HG02885 (cell line): ENCODE results near the gene PDE1A.

Experiments
- ATAC-seq: cut with Tn5 transposase; IDR thresholded peaks from one replicate; pipeline ENCODE4 v1.9.1; 2021; ENCODE audit warnings: mild to moderate bottlenecking; ENCODE audit not compliant: unreplicated experiment, poor library complexity

Gene PDE1A

GRCh38 chr2:182359990-182360662 is 66.7 kb downstream of the PDE1A start:
- no peak for ATAC-seq

DNA sequence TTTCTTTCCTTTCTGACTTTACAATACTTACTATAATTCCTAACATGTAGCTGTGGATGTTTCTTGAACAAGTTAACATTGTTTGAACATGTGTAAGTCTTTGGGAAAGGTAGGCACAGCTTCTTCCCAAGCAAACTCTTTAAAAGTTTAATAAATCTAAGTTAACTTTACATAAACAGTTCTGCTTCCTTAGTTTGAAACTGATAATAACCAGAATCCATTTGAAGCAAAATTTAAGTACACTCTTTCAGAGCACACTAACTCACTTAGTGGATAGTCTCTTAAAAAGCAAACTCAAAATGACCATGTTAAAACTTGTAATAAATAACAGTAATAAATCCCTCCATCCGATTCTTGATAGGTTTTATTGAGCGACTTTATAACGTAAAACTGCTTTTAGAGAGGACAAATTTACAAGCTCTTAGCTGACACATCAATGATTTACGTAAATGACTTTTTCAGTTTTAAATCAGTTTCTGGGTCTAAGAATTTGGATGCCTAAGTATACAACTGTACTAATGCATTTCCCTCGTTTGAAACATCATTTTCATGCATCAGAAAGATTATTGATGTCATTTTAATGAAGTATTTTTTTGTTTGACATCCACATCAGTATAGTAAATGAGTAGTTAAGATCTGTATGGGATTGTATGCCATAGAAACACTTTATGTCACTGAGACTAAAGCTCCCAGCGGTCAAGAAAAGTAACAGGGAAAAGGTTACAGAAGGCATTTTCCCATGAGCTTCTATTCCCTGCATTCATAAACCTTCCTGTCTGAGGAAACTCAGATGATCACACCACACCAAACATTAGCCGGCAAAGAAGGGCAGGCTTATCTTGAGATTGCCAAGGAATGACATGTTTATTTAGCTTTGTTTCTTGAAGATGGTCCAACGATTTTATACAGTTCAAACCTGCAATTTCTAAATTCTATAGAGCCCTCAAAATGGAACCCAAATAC is 67.5 kb downstream of the PDE1A start:
- no peak for ATAC-seq

DNA sequence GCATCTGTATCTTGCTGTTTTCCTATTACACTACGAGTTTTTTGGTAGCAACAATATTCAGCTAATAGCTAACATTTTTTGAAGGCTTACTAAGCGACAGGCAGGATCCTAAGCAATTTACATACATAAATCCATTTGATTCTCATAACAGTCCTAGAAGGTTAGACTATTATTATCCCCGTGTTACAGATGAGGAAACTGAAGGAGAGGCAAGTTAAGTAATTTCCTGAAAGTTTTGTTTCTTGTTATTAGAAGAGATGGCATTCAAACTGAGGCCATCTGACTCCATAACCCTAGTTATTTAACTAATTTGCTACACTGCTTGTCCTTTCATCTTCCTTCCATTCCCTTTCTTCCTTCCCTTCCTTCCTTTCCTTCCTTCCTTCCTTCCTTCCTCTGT is 68.2 kb downstream of the PDE1A start:
- no peak for ATAC-seq

- ATAC-seq, result no peak
Measured at GRCh38 chr2:182355815-182356214, 71.0 kb downstream of the PDE1A start.

- no peak for ATAC-seq
Measured at GRCh38 chr2:182351427-182351826, 75.4 kb downstream of the PDE1A start.

DNA sequence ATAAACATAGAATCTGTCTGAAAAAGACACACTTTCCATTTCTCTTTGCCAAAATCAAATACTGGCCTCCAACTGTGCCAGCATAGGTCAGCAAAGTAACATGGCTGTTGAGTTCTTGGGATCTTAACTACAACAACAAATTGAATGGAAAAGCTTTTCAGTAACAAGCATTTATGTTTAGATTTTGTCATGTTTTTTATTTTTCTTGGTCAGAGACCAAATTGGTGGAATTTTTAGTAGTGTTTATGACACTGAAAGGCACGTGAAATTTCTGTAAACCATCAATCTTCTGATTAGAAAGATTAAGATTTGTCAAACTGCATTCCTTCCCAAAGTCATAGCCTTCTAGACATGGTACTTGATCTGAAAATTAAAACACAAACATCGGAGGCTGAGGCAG is 77.6 kb downstream of the PDE1A start:
- no peak for ATAC-seq

- no peak for ATAC-seq
Measured at GRCh38 chr2:182345384-182345783, 81.5 kb downstream of the PDE1A start.

GRCh38 chr2:182330451-182331305 is 96.2 kb downstream of the PDE1A start:
- ATAC-seq, result no peak

DNA sequence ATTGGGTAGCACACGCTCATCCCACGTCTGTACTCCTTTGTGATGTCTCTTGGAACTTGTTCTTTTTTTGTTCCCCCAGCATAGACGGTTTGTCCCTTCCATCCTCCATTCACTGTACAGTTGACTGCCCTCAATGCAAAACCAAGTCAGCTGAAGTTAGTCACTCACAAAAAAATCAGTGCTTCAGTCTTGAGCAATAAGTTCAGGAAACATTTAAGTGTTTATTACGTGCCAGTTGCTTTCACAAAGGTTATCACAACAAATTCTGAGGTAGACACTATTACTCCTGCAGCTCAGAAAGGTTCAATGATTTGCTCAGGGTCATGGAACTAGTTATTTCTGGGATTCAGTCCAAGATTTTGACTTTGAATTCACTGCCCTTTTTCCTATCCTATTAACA is 102.2 kb downstream of the PDE1A start:
- ATAC-seq, result no peak

DNA sequence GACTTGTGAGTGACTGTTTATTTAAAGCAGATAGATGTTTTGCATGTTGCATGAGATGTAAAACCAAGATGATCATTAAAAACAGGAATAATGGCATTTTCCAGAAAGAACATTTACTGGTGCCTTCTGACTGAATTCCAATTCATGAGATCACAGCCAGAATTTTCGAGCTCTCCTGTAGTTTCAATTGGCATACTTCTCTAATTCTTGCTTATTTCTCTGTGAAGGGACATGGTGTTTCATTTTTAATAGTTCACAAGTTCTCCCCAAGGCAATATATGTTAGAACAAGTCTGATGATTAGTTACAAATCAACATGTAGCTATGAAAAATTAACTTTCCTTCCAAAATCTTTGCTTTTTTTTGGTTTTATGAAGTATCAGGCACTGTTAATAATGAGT is 105.7 kb downstream of the PDE1A start:
- ATAC-seq, result no peak

DNA sequence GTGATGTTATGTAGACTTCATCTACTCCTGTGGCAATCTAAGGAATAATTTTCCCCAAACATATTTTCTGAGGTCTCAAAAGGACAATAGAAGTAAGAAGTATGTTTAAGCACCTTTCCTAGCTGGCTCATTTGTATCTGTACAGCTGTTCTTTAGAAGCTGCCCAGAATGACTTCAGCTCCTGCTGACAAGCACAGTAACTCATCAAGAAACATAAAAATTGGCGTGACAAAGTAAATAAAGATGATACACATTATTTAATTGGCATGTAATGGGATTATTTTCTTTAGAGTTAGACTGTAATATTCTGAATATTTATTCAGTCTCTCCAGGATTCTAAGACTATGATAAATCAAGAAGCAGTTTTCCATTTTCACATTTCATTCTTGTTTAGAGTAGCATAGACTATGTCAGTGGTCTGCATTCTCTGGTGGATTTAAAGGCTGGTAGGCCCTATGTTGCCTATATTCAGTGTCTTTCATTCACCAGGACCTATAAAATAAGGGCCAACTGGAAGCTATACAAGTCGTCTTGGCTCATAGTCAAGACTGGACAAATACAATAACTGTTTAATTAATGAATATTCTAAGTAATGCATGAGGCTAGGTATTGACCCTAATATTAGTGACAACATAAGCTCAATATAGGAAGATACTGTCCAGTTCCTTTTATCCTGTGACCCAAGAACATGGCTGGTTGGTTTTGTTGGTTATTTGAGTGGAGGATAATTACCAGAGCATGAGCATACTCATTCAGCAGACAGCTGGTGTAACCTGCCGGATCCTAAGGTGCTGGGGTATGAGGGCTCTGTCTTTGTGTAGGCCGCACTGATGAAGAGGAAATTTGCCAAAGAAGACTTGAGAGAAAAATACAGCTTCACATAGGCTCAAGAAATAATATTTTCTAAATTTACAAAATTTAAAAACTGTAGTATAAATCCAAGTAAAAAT is 107.0 kb downstream of the PDE1A start:
- ATAC-seq, result no peak

GRCh38 chr2:182318466-182319220 is 108.2 kb downstream of the PDE1A start:
- no peak for ATAC-seq

- ATAC-seq, result no peak
Measured at GRCh38 chr2:182316950-182317349, 109.9 kb downstream of the PDE1A start.

DNA sequence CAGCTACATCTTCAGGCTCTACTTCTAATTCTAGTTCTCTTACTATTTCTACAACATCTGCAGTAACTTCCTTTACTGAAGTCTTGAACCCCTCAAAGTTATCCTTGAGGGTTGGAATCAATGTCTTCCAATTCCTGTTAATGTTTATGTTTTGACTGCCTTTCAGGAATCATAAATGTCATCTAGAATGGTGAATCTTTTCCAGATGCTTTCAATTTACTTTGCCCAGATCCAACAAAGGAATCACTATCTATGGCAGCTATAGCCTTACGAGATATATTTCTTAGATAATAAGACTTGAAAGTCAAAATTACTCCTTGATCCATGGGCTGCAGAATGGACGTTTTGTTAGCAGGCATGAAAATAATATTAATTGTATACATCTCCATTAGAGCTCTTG is 123.9 kb downstream of the PDE1A start:
- no peak for ATAC-seq

DNA sequence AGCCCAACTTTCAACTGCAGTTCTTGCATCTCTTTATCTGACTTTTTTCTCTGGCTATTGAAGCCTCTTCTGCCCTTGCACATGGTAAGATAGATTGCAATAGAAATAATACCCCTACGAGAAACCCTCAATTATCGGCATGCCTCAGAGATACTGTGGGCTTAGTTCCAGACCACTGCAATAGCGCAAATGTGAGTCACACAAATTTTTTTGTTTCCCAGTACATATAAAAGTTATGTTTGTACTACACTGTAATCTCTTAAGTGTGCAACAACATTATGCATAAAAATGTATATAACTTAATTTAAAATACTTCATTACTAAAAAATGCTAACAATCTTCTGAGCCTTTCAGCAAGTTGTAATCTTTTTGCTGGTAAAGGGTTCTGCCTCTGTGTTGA is 124.7 kb downstream of the PDE1A start:
- no peak for ATAC-seq

DNA sequence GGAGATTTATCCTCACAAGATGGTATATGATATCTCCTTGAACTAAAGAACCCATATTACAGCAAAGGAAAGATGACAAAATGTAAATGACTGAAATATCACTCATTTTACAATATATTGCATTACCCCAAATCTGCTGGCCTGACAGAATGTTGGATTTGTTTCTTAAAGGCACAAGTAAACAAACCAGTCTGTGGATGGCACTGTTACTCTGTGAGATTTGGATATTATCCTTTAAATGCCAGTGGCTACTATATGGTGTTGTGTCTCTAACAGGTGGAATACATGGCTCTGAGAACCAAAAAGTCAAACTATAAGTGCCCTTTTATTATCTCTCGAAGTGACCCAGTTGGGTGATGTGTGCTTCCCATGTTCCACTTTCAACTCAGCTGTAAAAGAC is 125.7 kb downstream of the PDE1A start:
- ATAC-seq, result no peak

- no peak for ATAC-seq
Measured at GRCh38 chr2:182300608-182301007, 126.2 kb downstream of the PDE1A start.

GRCh38 chr2:182299632-182300031 is 127.2 kb downstream of the PDE1A start:
- no peak for ATAC-seq

GRCh38 chr2:182298456-182298855 is 128.4 kb downstream of the PDE1A start:
- ATAC-seq, result no peak
